Endometrial microvascular endothelial cells (primary cell): ENCODE measurements around the gene PJVK. TPM values are rescaled to one million over a fixed set of nuclear protein-coding genes. Genes with fewer than 3 reads are reported as not detected.

ENCODE experiments used
- in situ Hi-C: cut with HindIII; loops from 2 replicates; pipeline ENCODE4 v1.10.0; 2017; ENCODE audit warnings: low sequenced_read_pairs, low pct_unique_long_range_greater_than_20kb; ENCODE audit errors: inconsistent ontology term
- total RNA-seq: library from RNA; depleted of rRNA; stranded (reverse); fragments of >200 nt; gene quantifications from one replicate; pipeline ENCODE4 v1.2.3, GENCODE V29; 2015; ENCODE audit errors: inconsistent ontology term

PJVK gene
- total RNA-seq, 1 donor from 2014 or later = 0.28 TPM

DNA sequence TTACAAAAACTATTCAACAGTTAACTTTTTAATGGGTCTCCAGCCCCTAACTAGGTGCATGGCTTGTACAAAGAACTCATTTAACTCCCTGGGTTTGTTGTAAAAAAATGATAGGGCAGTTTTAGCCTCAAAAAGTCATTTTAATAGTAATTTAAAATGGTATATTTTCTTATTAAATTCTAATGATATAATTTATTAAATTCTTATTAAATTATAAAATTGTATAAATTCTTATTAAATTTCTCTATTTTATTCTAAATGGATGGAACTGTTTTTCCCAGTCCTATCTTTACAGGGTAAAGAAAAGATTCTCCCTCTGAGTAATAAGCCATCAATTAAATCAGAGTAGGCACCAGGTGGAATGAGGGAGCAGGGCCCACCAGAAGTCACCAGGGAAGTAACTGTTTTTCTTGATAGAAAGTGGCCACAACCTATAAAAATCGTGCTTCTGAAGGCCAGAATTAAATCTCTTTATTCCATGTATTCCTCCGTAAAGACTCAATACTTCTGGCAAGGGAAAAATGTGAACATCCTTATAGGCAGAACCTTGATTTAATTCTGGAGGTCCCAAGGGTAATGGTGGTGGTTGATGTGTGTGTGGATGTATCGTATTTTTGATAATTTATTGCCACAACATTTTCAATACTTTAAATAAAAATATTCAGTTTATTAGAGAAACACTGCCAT, 26.4 kb downstream of the PJVK start:
- in situ Hi-C loops = no loop called here

DNA sequence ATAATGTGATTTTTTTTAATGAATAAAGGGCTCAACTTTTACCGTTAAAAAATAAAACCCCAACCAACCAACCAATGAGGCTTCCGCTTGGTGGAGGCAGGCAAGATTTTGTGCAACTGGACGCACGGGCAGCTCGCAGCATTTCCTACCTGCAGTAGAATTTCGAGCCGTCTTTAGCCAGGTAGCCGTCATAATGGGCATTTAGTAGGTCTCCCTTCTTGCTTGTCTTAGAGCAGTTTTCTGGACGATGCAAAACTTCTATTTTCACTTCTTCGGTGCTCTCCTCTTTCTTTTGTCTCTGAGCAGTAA, 26.9 kb downstream of the PJVK start:
- in situ Hi-C loops = no loop called here

DNA sequence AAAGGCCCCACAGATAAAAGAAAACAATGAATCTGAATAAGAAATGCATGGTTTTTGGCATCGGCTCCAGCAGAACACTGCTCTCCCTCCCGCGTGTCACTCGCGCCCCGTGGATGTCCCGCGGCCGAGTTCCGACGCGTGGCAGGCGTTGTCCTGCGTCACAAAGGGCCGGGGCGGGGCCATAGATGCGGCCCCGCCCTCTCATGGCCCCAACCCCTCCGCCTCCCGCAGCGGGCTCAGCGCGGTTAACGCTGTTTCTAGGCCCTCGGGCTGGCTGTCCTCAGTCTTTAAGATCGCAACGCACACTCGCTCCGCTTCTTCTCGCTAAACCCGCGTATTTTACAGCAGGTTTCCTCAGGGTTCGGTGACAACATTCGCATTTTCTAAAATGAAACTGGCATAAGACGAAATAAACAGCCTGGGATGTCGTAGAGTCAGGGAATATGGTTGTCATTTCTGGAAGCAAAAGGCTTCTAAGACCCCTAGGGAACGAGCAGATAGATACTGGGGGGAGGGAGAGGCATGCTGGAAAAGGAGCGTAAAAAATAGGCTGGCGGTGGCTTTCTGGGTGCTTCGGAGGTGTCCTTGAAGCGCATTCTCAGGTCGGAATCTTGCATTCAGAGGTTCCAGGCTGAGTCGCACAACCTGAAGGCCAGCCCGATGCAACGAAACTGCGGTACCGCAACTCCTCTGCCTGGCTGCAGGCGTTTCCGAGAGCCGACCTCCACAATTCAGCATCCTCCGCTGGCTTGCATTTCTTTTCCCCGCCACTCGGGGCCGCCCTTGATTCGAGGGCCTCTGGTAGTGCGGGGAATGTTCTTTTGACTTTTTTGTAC, 27.5 kb downstream of the PJVK start, which contains the start of gene FKBP7:
TSS of gene FKBP7 (minus strand) at position 162 of the 836 bp plus-strand sequence. CDS start at position 61, 101 bp downstream.
- in situ Hi-C loops = no loop called here

DNA sequence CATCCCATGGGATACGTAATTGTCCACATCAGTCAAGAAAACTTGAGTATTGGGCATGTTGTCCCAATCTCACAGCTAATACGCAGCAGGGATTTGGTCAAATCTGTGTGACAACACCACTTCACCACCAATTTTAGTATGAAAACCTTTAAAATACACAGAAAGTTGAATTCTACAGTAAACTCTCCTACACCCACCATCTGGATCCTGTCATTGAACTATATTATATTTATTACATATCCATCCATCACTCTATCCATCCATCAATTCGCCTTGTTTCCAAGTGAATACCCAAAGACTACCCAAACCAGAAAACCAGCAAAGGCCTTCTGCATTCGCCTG, 28.1 kb downstream of the PJVK start:
- in situ Hi-C loops = no loop called here

DNA sequence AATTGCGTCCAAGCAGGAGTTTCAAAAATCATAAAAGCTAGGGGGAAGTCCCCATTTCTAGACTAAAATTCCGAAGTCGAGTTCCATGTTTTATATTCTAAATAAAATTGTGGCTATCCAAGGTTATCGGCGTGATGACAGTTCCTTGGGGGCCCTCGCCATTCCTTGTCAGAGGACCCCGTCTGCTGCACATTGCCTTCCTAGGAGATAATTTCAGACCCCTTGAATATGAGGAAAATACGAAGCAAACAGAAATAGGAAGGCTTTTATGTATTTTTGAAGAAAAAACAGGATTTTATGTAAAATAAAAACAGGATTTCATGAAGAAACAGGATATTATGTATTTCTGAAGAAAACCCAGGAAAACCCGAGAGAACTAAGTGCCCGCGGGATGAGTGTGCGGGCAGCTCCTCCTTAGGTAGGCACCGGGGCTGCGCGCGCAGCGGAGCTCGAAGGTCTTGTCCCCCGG, 28.6 kb downstream of the PJVK start:
- in situ Hi-C loops = no loop called here

DNA sequence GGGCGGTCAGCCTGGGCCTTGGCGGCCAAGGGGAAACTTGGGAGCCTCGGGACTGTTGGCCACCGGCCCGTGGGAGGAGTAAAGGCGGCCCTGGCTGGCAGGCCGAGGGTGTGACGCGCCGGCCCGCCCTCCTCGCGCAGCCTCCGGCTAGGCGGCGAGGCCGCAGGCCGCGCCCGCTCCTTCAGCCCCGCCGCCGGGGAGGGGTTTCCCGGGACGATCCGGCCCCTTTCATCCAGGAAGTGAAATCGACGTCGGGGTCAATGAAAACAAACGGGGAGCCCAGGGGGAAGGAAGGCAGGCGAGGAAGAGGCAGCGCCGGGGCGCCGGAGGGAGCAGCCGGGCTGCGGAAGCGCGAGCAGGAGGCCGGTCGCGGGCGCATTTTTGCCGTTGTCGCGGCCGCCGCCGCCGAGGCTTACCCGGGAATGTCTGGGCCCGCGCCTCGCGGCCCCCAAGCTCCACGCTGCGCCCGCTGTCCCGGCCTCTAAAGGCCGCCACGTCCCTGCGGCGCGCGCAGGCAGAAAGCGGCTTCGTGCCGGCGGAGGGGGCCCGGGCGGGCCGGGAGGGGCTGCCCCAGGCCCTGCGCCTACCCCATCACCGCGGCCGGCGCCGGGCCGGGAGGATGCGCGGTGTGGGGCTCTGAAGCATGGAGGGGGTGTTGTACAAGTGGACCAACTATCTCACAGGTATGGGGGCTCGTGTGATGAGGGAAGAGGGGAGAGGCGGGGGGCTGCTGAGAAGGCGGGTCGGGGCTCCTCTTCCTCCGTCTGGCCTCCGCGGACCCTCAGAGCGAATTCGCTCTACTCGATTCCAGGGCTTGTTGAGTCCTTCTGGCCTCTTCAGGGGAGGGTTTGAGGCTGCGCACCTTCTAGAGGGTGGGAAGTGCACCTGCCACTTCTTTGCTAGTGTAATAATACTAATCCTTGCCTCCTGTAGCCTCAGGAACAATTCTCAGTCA, 29.3 kb downstream of the PJVK start, which contains the start of gene PLEKHA3:
TSS of gene PLEKHA3 (plus strand) at position 231 of the 955 bp plus-strand sequence. CDS start at position 644, 413 bp downstream.
- in situ Hi-C loops = no loop called here

DNA sequence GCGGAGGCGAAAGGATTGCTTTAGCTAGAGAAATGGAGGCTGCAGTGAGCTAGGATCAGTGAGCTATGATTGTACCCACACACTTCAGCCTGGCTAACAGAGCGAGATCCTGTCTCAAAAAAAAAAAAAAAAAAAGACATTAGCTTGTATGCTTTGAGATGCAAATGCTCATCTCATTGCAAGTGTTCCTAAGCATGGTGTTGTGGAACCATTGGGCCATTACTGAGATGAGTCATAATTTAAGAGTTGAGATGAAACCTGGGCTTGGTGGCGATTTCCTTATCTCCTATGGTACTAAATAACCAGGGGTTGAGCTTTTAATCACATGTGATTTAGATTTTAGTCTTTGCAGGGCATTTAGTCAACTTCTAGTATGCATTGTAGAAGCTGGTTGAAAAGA, 31.3 kb downstream of the PJVK start:
- in situ Hi-C loops = no loop called here

DNA sequence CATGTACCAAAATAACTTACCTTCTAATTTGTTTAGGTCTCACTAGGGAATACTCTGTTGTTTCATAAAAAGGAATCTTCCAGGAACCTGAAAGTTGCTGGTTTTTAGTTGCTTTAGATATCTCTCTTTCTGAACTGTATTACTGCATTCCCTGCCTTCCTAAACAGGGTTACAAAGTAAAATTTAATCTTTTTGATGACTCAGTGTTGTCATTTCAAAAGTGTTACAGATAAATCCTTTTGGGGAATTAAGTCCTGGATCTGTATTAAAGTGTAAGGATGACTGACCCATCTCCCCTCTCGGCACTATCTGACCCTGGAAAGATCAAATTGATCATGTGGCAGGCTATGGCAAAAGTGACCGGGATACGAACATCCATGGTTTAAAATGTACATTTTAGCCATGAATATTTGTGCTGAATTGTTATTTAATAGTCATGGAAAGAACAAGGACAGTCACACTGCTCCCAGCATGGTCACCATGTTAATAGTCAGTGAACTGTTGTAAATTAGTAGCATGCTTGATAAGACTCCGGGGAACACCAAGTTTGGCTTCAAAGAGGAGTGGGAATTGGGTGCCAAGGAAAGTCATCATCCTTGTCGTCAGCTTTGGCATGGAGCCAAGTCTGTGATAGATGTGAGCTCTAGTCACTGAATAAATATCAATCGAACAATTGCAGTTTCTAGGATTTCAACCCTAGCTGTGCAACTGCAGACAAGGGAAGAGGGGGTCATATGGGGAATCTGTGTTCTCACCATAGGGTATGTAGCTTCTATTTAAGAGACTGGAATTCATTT, 33.3 kb downstream of the PJVK start:
- in situ Hi-C loops = no loop called here

DNA sequence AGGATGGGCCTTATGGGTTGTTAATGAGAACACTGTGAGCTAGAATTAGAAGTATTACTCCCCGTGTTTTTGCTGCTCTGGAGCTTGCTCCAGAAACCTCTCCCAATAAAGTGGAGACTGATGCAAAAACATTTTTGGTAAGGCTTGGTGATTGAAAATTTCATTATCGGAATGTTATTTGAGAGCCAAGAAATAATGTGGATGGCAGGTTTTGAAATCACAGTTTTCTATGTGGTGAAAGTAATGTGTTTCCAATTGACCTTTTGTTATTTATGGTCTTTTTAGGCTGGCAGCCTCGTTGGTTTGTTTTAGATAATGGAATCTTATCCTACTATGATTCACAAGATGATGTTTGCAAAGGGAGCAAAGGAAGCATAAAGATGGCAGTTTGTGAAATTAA, 34.2 kb downstream of the PJVK start:
- in situ Hi-C loops = no loop called here

DNA sequence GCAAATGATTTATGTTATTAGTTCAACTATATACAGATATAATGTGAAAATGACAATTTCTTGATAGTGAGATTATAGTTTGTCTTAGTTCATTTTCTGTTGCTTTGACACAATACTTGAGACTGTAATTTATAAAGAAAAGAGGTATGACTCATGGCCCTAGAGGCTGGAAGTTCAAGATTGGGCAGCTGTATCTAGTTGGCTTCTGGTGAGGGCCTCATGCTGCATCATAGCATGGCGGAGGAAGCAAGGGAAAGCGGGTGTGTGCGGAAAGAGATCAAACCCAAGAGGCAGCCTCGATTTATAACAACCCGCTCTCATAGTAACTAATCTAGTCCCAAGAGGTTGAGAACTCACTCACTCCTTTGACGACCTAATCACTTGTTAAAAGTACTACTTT, 40.4 kb downstream of the PJVK start:
- in situ Hi-C loops = no loop called here

DNA sequence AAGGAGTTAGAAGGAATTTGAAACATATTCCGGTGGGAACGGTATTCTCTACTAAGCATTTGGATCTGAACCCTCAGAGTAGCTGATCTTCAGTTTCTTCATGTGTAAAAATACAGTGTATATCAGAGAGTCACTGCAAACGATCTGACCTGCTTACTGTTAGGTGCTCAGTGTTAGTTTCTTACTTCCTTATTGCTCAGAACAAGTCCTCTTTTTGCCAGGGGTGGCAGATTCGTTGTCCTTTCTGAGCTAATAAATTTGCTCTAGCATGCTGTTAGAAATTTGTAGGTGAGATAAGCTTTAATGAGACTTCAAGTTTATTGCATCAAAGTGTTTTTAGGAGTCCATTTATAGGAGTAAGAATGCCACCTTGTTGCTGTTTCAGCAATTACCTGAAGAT, 44.9 kb downstream of the PJVK start:
- in situ Hi-C loops = no loop called here

DNA sequence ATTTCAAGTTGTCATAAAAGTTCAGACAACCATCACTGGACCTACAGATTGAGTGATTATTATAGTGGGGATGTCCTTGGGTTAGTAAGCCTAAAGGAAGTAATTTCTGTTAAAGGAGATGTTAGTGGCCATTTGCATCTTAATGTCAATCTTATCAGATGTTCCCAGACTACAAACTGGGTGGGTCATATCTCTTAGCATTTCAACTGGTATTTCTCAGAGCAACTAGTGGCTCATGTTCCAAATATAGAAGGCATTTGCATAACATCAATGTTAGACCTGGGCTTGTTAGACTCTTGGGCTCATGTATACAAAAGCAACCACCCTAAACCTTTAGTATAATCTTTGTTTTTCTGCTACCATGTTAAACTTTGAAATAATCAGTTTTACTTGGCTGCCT, 47.0 kb downstream of the PJVK start:
- in situ Hi-C loops = no loop called here

DNA sequence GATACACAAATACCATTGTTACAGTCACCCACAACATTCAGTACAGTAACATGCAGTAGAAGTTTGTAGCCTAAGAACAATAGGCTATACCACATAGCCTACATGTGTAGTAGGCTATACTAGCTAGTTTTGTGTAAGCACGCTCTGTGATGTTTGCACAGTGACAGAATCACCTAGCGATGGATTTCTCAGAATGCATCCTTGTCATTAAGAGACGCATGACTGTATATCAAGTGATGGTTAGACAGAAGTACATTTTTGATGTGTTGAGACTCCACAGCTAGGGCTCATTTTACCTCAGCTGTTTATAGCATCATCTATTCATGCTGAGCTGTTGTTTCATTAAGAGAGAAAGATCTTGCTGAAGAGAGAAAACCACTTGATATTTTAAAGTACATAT, 48.5 kb downstream of the PJVK start:
- in situ Hi-C loops = no loop called here

DNA sequence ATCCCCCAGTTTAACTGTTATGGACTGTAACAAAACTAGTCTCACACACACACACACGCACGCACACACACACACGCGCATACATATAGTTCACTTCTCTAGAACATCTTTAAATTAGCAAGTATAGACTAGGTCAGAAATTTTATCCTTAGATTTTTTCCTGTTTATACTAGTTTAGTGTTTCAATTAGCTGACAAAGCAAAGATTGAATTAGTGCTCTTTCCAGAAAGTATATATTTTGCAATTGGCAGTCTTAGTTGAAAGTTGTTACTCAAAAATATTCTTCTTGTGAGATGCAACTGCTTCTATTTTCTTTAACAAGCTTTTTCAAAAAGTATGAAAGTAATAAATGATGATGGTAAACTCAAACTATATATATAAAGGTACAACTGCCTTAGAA, 51.6 kb downstream of the PJVK start:
- in situ Hi-C loops = no loop called here

DNA sequence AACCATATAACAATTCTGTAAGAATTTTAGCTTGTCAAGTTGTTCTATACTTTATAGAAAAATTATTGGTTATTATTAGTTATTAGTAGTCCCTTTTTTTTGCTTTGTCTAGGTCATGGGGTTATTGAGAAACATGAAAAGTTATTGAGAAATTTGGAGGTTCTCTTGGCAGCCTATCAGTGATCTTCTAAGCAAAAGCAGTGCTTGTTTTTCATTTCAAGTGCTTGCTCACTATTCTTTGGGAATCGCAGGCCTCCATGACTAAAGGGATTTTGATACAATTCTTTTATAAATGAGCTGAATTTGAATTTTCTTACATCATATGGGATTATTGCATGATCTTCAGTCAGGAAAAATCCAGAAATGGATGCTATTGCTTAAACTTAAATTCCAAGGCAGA, 54.9 kb downstream of the PJVK start:
- in situ Hi-C loops = no loop called here

DNA sequence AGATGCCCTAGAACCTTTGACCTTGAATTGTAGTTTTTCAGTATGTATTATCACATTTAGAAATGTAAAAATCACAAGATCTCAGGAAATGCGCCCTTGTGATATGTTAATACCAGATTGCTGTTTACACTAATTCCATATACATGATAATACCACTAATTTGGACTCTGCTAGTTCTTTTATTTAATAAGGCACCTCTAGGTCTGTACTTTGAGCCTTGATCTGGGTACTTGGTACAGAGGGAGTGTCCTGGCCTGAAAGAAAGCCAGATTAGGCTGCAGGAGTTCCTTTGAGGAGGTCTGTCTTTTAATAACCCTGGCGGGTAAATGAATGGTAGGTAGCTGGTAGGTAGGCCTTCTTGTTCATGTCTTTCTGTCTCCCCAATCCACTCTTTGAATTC, 55.3 kb downstream of the PJVK start:
- in situ Hi-C loops = no loop called here

DNA sequence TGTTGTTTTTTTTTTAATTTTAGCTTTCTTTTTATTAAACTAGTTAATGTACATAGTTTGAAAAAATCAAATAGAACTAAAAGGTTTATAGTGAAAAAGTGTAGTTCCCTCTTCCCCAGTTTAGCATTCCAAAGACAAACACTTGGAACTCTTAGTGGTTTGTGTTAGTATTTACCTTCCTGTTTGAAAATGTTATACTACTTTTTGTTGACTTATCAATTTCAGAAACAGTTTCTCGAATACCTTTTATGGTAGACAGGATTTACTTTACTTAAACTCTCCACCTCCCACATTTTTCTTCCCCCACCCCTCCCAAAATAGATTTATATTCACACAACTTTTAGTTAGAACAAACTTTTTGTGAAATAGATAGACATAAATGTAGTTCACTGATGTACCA, 55.8 kb downstream of the PJVK start:
- in situ Hi-C loops = no loop called here

DNA sequence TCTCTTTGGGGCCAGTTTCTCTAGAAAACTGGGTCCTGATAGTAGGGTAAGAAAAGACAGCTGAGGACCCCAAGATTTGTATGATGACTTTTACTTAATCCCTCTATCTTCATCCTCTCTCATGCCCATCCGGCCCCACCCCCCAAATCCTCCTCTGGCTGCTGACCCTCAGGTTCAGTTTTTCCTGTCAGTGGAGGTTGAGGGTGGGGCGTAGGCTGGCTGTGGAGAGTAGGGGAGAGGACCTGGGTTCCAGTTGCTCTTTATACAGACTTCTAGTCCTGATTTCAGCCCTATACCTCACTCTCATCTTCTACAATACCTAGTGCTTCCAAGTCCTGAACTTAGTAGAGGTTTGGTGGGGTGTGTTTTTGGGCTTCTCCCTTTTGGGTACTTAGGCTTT, 57.5 kb downstream of the PJVK start:
- in situ Hi-C loops = no loop called here

DNA sequence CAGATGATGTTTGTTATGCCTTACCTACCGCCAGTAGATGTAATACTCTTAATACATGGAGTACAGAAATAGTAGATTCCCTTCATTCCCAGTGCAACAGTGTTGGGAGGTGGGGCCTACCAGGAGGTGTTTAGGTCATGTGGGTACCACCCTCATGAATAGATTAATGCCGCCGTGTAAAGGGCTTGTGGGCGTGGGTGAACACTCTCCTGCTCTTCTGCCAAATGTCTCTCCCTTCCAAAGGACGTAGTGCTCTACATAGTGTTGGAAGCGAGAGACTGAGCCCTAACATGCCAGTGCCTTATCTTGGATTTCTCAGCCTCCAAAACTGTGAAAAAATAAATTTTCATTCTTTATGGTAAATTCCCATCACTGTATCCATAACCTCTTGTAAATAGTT, 59.2 kb downstream of the PJVK start:
- in situ Hi-C loops = no loop called here
